GM18868 (cell line): Measurements from ENCODE around the gene SERPINA9.

Source experiments
- ATAC-seq: cut with Tn5 transposase; IDR thresholded peaks from one replicate; pipeline ENCODE4 v1.9.1; 2021; ENCODE audit warnings: mild to moderate bottlenecking, moderate library complexity; ENCODE audit not compliant: unreplicated experiment

Gene SERPINA9

DNA sequence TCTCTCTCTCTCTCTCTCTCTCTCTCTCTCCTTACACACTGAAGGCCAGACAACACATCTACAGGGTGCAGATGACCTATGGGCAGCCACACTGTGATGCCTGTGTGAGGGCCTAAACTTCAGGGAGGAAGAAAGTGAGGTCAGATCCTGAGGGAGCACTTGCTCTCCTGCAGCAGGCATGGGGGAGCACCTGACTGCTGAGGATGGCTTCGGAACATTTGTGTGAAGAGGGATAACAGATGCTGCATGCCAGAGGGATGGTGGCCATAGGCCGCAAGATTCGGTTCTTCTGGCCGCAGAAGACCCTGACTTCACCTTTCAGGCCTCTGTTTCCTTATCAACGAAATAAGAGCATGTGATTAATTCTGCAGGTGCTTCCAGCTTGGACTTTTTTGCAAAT lies 11.7 kb downstream of the SERPINA9 start:
- ATAC-seq, result no peak

- no peak for ATAC-seq
Measured at GRCh38 chr14:94462763-94463572, 13.0 kb downstream of the SERPINA9 start.

- no peak for ATAC-seq
Measured at GRCh38 chr14:94462219-94462551, 13.8 kb downstream of the SERPINA9 start.

GRCh38 chr14:94461526-94462218 lies 14.3 kb downstream of the SERPINA9 start:
- no peak for ATAC-seq

DNA sequence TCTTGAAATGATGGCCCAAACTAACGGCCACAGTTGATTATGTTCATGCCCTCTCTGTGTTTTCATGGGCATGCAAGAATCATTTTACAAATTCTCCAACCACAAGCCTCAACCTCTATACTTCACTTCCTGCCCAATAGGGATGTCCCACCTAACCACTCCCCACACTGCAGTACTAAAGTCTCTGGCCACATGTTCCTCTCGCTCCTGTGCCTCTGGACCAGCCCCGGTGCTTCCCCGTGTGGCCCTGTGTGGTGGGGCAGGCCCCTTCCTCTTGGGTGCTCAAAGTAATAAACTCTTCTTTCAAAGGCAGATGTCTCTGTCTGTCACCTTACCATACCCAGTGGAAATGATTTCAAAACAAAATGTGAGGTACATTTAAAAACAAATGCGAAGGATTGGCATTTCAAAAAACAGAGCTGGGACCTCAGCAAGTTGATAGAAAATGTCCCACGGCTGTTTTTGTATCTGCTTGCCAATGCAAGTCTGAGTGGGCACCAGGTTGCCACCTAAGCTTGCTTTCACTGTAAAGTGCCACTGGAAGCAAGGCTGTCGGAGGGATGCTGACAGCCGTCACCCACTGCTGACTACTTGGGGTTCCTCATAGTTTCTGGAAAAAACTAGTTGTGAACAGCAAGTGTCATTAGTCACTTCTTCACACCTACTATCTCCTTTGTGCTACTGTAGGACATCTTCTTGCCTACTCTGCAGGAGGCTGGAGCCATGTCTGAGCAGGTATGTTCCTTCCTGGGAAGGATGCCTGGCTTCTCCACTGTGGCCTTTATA lies 15.2 kb downstream of the SERPINA9 start:
- peak; percentile 74 for ATAC-seq

- no peak for ATAC-seq
Measured at GRCh38 chr14:94458558-94459205, 17.3 kb downstream of the SERPINA9 start.

GRCh38 chr14:94458096-94458495 lies 17.9 kb downstream of the SERPINA9 start:
- no peak for ATAC-seq

DNA sequence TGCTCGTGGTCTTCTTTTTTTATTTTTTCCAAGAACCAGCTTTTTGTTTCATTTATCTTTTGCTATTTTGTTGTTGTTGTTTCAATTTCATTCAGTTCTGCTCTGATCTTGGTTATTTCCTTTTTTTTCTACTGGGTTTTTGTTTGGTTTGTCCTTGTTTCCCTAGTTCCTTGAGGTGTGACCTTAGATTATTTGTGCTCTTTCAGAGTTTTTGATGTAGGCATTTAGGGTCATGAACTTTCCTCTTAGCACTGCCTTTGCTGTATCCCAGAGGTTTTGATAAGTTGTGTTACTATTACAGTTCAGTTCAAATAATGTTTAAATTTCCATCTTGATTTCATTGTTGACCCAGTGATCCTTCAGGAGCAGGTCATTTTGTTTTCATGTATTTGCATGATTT lies 20.1 kb downstream of the SERPINA9 start:
- ATAC-seq, result no peak

GRCh38 chr14:94451826-94452225 lies 24.2 kb downstream of the SERPINA9 start:
- ATAC-seq, result no peak

- no peak for ATAC-seq
Measured at GRCh38 chr14:94451091-94451771, 24.8 kb downstream of the SERPINA9 start.

DNA sequence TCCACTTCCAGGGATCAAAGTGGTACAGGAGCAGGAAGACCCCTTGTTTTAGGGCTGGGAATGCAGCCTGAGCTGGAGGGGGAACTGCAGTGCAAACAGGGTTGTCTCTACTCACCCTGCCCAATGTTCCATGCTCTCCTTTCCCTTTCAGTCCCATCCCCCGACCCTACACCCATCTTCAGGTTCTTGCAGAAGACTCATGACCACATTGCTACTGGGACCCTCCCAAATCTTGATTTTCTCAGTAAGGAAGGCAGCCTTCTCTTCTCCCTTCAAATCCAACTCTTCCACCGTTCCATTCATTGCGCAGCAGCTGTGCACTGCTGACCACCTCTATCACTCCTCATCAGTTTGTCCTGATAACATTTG lies 25.3 kb downstream of the SERPINA9 start:
- no peak for ATAC-seq

DNA sequence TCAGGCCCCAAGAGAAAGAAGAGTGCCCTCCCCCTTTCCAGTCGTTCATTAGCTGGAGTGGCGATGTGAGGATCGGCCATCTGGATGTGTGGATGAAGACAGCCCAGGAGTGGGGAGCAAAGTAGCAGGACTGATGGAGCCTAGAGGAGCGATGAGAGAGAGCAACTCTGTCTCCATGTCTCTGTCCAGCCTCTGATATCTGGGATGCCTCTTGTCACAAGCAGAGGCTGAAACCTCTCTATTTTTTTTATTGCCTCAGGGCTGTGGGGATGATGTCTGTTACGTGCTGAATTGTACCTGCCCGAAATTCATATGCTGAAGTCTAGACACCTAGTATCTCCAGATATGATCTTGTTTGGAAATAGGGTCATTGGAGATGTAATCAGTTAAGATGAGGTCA lies 26.1 kb downstream of the SERPINA9 start:
- no peak for ATAC-seq

DNA sequence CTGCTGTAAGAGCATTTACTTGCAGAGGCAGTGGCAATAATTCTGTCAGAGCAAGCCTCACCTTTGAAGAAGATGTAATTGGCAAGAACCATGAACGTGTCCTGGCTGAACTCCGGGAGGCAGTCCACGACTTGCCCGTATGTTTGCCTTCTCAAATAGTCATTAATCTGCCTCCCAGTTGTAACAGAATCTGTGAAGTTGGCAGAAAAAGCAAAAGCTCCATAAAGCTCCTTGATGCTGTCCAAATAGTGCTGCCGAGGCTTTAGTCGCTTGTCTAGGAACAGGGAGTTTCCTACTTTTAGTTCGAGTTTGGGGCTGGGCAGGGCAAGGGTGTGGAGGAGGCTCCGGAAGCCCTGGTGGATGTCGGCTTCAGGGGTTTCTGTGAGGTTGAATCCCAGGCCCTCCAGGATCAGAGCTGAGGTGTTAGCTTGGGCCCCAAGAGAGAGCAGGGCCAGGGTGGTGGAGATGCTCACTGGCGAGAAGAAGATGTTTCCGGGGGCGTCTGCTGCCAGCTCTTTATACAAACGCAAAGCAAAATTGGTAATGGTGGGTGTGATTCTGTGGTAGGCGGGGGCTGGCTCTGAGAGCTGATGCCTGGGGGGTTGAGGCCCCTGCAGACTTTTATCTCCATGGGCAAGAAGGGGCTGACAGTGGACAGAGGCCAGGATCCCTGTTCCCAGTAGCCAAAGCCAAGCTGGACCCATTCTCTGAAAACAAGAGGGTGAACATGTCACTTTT lies 27.8 kb downstream of the SERPINA9 start:
- ATAC-seq, result no peak

- ATAC-seq, result no peak
Measured at GRCh38 chr14:94447206-94447605, 28.8 kb downstream of the SERPINA9 start.

DNA sequence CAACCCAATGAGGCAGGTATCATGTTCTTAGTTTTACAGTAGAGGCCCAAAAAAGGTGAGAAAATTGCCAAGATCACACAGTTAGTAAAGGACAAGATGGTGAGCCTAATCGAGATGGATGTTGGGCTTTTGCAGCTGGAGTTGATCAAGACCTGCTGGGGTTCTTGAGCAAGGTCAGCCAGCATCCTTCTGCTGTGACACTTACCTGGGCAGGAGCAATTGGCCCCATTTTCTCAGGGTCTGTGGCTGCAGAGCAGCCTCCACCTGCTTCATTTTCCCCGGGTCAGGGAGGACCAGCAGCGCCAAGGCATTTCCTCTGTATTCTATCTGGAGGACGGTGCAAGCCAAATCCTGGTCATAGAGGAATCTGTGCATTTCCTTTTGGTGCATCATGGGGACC lies 29.9 kb downstream of the SERPINA9 start:
- no peak for ATAC-seq

GRCh38 chr14:94445003-94445402 lies 31.0 kb downstream of the SERPINA9 start:
- ATAC-seq, result no peak

- ATAC-seq, result no peak
Measured at GRCh38 chr14:94441531-94442205, 34.3 kb downstream of the SERPINA9 start.

DNA sequence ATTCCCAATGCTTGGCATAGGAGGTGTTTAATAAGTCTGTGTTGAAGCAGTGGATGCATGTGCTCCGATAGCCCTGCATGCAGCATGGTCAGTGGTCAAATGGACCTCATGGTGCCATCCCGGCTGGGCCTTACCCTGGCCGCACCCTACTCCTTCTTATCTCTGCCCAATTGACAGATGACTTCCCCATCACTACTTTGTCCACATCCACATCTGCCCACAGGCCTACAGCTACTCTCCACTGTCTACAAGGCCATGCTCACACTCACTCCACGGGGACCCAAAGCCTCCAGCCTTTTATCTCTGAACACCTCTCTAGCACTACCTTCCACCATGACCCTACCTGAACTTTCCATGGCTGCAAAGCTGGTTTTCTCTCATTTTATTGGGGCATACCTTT lies 34.9 kb downstream of the SERPINA9 start:
- ATAC-seq, result no peak

DNA sequence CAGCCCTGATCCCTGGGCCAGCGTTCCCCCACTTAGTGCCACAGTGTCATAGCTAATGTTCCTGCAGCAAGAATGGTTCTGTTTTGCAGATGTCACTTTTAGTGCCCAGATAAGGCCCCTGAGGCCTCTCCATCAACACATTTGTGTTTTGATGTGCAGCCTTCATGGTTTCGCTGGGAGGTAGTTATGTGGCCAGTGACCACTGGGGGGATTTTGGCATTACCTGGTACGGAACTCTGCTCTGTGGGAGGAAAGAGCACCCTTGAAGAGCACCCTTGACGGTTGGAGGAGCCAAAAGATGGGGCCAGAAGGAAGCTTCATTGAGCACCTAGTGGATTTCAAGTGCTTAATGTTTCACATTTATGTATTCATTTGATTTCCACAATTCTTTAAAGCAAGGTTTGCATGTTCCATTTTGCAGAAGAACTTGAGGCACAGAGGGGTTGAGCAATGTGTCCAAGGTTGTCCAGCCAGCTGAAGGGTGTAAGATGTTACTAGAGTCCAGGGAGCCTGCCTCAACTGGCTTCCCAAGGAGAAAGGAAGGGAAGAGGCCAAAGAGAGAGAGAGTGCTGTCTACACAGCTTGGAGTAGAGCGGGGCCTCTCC lies 36.4 kb downstream of the SERPINA9 start:
- ATAC-seq, result no peak
